Tibial artery (tissue), 4 donors: ENCODE measurements around the gene FOXB1.

ENCODE experiments used
- DNase-seq, 2 donors: peaks; one replicate each; pipeline ENCODE4 v3.0.0-alpha.2; 2019
- H3K27ac ChIP-seq, 2 donors: fragments of 200-600 bp; sonication (generic) in 1 of 2; 1 replicate in 1 of 2; 2 replicates in 1 of 2; pipeline ENCODE4 v1.5.1; 2018 to 2019; ENCODE audit warnings: mild to moderate bottlenecking in 1 of 2
- H3K27me3 ChIP-seq, 2 donors: fragments of 200-600 bp; sonication (generic) in 1 of 2; one replicate each; pipeline versions ENCODE4 v1.5.1 to v1.6.0; 2016 to 2019
- H3K36me3 ChIP-seq, 3 donors: fragments of 200-600 bp; sonication (generic) in 2 of 3; one replicate each; pipeline ENCODE4 v1.5.1; 2016 to 2019; ENCODE audit warnings: mild to moderate bottlenecking in 2 of 3
- H3K4me1 ChIP-seq, 4 donors: fragments of 200-600 bp; sonication (generic) in 2 of 4; 1 replicate in 3 of 4; 2 replicates in 1 of 4; pipeline ENCODE4 v1.5.1; 2016 to 2019
- H3K4me3 ChIP-seq, 2 donors: fragments of 200-600 bp; sonication (generic) in 1 of 2; 1 replicate in 1 of 2; 2 replicates in 1 of 2; pipeline ENCODE4 v1.5.1; 2018 to 2019; ENCODE audit warnings: mild to moderate bottlenecking in 2 of 2
- H3K9me3 ChIP-seq, 3 donors: fragments of 200-600 bp; sonication (generic) in 1 of 3; one replicate each; pipeline ENCODE4 v1.5.1; 2016 to 2019
- intact Hi-C: fragments of 100-400 bp; cut with DNase I; formaldehyde crosslinking; loops from one replicate; pipeline ENCODE4 v1.15.0; 2023; ENCODE audit warnings: low total_unique reads
- TF ChIP-seq, protein P1 (sequence below), 2 experiments: fragments of 200-600 bp in 1 of 2; fragments of 450-650 bp in 1 of 2; IDR thresholded peaks; one replicate each; pipeline ENCODE4 v1.5.1; 2017 to 2019; ENCODE audit warnings: antibody characterized with exemption in 2 of 2, mild to moderate bottlenecking in 1 of 2, moderate library complexity in 1 of 2

FOXB1 gene

DNA sequence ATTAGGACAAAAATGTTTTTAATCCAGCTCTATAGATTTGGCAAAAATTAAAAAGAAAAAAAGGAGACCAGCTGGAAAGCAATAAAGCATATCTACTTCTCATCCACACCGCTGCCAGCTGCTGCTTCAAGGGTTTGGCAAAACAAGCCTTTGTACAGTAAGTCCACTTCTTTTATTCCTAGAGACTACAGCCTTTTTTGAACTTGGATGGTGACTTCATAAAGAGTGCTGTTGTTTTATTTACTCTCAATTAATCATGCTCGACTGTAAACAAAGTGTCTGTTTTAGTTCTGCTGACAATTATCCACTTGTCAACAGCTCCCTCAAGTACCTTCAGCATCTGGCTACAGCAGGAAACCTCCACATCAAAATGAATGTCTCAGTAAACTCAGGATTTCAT is 12.3 kb upstream of the FOXB1 start:
- Histone ChIP-seq H3K9me3 (no peaks in the 10 kb centered on the region), H3K27ac (no peak overlapping the region), H3K4me3 (no peak overlapping the region), H3K36me3 (no peaks in the 10 kb centered on the region), H3K4me1 (peaks cover 0 to 12% (median 4%) of the 10 kb centered on the region in 4 donors), H3K27me3 (peaks cover 7 to 55% of the 10 kb centered on the region in 2 donors)
- TF ChIP-seq, protein P1, sequence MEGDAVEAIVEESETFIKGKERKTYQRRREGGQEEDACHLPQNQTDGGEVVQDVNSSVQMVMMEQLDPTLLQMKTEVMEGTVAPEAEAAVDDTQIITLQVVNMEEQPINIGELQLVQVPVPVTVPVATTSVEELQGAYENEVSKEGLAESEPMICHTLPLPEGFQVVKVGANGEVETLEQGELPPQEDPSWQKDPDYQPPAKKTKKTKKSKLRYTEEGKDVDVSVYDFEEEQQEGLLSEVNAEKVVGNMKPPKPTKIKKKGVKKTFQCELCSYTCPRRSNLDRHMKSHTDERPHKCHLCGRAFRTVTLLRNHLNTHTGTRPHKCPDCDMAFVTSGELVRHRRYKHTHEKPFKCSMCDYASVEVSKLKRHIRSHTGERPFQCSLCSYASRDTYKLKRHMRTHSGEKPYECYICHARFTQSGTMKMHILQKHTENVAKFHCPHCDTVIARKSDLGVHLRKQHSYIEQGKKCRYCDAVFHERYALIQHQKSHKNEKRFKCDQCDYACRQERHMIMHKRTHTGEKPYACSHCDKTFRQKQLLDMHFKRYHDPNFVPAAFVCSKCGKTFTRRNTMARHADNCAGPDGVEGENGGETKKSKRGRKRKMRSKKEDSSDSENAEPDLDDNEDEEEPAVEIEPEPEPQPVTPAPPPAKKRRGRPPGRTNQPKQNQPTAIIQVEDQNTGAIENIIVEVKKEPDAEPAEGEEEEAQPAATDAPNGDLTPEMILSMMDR (IDR thresholded peaks at IDR 0.05) = no peak
- intact Hi-C loops = no loop called here
- DNase-seq = no peak

DNA sequence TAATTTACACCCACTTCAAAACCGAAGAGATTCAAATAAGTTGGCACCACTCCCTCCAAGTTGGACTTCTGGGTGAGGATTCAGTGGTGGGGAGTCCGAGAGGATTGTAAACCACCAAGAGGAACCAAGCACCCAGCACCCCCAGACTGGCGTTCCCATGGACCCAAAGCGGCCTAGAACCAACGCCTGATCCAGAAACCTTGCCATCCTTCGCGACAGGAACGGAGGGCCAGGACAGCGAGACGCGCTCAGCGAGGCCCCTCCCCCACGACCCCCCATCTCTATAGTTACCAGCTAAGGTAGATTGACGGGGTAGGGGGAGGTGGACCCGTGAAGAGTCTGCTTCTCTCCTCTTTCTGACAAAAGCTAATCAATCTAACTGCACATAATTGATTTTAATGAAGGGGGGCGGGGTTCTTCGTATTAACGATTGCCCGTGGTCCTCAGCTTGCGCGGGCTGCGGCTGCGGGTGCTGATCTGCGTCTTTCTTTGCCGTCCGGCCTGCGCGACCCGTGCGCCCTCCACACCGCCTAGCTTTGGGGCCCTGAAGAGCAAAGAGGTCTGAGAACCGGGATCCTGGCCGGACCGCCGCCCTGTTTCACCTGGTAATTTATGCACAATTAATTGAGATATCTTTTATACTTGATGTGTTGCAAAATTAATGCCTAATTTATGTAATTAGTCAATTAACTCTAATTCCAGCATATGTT is 10.9 kb upstream of the FOXB1 start:
- peaks cover 11 to 66% of the 10 kb centered on the region in 2 donors for H3K27me3 ChIP-seq
- TF ChIP-seq, protein P1 (IDR thresholded peaks at IDR 0.05) = no peak
- no peaks in the 10 kb centered on the region for H3K36me3 ChIP-seq
- no peak overlapping the region for H3K27ac ChIP-seq
- no peak overlapping the region for H3K4me3 ChIP-seq
- H3K4me1 ChIP-seq = peaks cover 0 to 19% (median 10%) of the 10 kb centered on the region in 4 donors
- no peaks in the 10 kb centered on the region for H3K9me3 ChIP-seq
- intact Hi-C loops = no loop called here
- no peak for DNase-seq

DNA sequence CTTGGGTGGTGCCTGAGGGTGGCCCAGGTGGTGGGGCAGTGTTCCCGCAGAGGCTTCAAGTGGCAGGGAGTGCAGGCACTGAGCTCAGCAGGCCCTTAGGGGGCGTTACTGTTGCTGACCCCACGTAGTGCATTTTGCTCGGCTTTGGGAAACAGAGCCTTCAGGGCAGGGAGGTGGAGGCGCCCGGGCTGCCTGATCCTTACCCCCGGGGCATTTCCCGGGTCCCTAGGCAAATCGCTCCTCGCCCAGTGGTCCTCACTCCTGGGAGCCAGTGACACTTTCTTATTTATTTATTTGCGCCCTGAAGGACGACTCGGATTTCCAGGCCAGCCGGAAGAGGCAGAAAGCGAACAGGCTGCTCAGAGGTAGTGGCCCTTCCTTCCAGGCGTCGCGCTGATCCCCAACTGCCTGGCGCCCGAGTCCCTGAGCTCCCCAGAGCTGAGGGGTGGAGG is 10.1 kb upstream of the FOXB1 start:
- Histone ChIP-seq H3K27me3 (peaks cover 11 to 73% of the 10 kb centered on the region in 2 donors), H3K27ac (no peak overlapping the region), H3K4me1 (peaks cover 0 to 19% (median 10%) of the 10 kb centered on the region in 4 donors), H3K4me3 (no peak overlapping the region), H3K9me3 (no peaks in the 10 kb centered on the region), H3K36me3 (no peaks in the 10 kb centered on the region)
- DNase-seq = no peak
- intact Hi-C loops = no loop called here
- TF ChIP-seq, protein P1 (IDR thresholded peaks at IDR 0.05) = no peak

DNA sequence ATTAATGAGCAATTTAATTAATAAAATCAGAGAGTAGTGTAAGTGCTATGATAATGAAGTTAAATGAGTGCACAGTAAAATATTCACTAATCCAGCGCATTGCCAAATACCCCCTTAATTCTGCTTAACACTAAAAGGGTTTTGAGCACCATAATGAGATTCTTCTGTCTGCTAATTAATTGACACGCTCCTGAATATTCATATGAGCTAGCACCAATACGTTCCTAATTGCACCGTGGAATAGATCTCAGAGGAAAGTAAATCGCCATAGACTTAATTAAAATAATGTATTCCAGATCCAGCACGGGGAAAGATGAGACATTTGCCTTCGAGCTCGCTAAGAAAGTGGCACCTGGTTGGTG is 9.6 kb upstream of the FOXB1 start:
- Histone ChIP-seq H3K27ac (no peak overlapping the region), H3K4me1 (peaks cover 0 to 19% (median 10%) of the 10 kb centered on the region in 4 donors), H3K27me3 (peaks cover 11 to 79% of the 10 kb centered on the region in 2 donors), H3K36me3 (no peaks in the 10 kb centered on the region), H3K4me3 (no peak overlapping the region), H3K9me3 (no peaks in the 10 kb centered on the region)
- DNase-seq = no peak
- TF ChIP-seq, protein P1 (IDR thresholded peaks at IDR 0.05) = no peak
- intact Hi-C loops = no loop called here

DNA sequence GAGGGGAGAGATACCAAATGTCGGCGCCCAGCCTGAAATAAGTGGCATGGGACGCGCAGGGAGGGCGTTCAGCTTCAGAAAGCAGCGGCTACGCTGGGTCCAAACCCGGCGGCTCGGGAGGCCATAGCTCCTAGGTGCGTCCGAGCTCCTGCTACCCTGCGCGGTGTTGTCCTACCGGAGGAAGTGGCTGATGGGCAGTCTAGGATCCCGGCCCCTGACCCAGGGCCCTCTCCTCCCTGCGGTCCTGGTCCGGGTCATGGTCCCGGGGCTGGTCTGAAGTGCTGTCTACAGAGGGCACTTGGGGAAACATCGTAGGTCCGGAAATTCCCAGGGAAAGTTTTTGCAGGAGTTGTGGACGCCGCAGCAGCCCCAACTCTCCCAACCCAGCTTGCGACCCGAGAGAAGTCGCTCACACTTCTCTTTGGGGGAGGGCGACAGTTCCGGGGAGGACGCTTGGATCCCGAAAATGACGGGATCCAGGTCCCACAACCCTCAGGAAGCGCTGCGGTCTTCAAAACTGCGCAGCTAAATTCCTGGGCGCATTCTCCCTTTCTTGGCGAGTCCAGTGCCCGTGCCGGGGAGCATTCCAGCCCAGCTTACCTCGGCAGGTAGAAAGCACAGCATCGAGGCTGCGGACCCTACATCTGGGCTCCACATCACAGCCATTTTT is 9.1 kb upstream of the FOXB1 start:
- TF ChIP-seq, protein P1 (IDR thresholded peaks at IDR 0.05) = no peak
- H3K27ac ChIP-seq = no peak overlapping the region
- no peaks in the 10 kb centered on the region for H3K9me3 ChIP-seq
- H3K36me3 ChIP-seq = no peaks in the 10 kb centered on the region
- peaks cover 0 to 19% (median 13%) of the 10 kb centered on the region in 4 donors for H3K4me1 ChIP-seq
- DNase-seq = no peak
- intact Hi-C loops = no loop called here
- peaks cover 11 to 84% of the 10 kb centered on the region in 2 donors for H3K27me3 ChIP-seq
- no peak overlapping the region for H3K4me3 ChIP-seq
